Fibroblast of peridontal ligament (primary cell): ENCODE data around the gene AADACL3.
A peak's percentile ranks its signal among the peaks of the same experiment; 100 is the strongest.
"Not testable (repeated sequence)": the region's sequence is repeated elsewhere in the genome, so short reads cannot be mapped to it uniquely, and the experiment has no call there.

Experiments used
- DNase-seq: peaks from one replicate; pipeline ENCODE4 v3.0.0-alpha.2; 2010; ENCODE audit errors: extremely low read depth

Gene AADACL3

GRCh38 chr1:12714710-12715475 is 1.0 kb upstream of the AADACL3 start:
- no peak for DNase-seq

- no peak for DNase-seq
Measured at GRCh38 chr1:12717301-12717838, 1.5 kb downstream of the AADACL3 start.

GRCh38 chr1:12722626-12723025 is 6.7 kb downstream of the AADACL3 start:
- DNase-seq: no peak

GRCh38 chr1:12728391-12728790 is 12.5 kb downstream of the AADACL3 start:
- no peak for DNase-seq

- no peak for DNase-seq
Measured at GRCh38 chr1:12730156-12730555, 14.2 kb downstream of the AADACL3 start.

GRCh38 chr1:12731084-12731483 is 15.2 kb downstream of the AADACL3 start:
- not testable (repeated sequence) for DNase-seq

- DNase-seq: no peak
Measured at GRCh38 chr1:12734651-12735050, 18.7 kb downstream of the AADACL3 start.

- no peak for DNase-seq
Measured at GRCh38 chr1:12738934-12739333, 23.0 kb downstream of the AADACL3 start.

- no peak for DNase-seq
Measured at GRCh38 chr1:12739613-12740012, 23.7 kb downstream of the AADACL3 start.

GRCh38 chr1:12741946-12742345 is 26.0 kb downstream of the AADACL3 start:
- DNase-seq: no peak

GRCh38 chr1:12745126-12745991 is 29.4 kb downstream of the AADACL3 start:
- DNase-seq: peak; percentile 37

- DNase-seq: peak; percentile 37
Measured at GRCh38 chr1:12745992-12746323, 30.0 kb downstream of the AADACL3 start, which contains the start of gene CFAP107. Gene CFAP107 (plus strand): TSS chr1:12746200. CDS start chr1:12746431, 231 bp downstream.

- DNase-seq: no peak
Measured at GRCh38 chr1:12748778-12749355, 33.0 kb downstream of the AADACL3 start.

- no peak for DNase-seq
Measured at GRCh38 chr1:12754738-12755137, 38.8 kb downstream of the AADACL3 start.

GRCh38 chr1:12756273-12756672 is 40.4 kb downstream of the AADACL3 start:
- DNase-seq: no peak

- peak; percentile 16 for DNase-seq
Measured at GRCh38 chr1:12756768-12757413, 41.0 kb downstream of the AADACL3 start.

GRCh38 chr1:12757836-12758235 is 41.9 kb downstream of the AADACL3 start:
- DNase-seq: no peak

GRCh38 chr1:12760256-12760795 is 44.4 kb downstream of the AADACL3 start:
- no peak for DNase-seq

- no peak for DNase-seq
Measured at GRCh38 chr1:12761781-12762180, 45.9 kb downstream of the AADACL3 start.

GRCh38 chr1:12762766-12763165 is 46.9 kb downstream of the AADACL3 start:
- DNase-seq: no peak

- DNase-seq: no peak
Measured at GRCh38 chr1:12763479-12763878, 47.6 kb downstream of the AADACL3 start.
